Astrocyte of the spinal cord (primary cell): ENCODE measurements around the gene PRDM16.

ENCODE experiments used
- DNase-seq: peaks from one replicate; pipeline ENCODE4 v3.0.0; 2011; ENCODE audit warnings: low read depth, low spot score
- H3K4me3 ChIP-seq: 2 replicates; pipeline ENCODE4 v1.5.1; 2011; ENCODE audit warnings: low read depth, mild to moderate bottlenecking, low read length, moderate library complexity
- in situ Hi-C: cut with HindIII; loops from 2 replicates; pipeline ENCODE4 v1.10.0; 2017; ENCODE audit warnings: low sequenced_read_pairs
- TF ChIP-seq, protein P1 (sequence below): IDR thresholded peaks from 2 replicates; pipeline ENCODE4 v1.5.1; 2012; ENCODE audit warnings: low read depth, mild to moderate bottlenecking, low read length, inconsistent platforms

PRDM16 gene

DNA sequence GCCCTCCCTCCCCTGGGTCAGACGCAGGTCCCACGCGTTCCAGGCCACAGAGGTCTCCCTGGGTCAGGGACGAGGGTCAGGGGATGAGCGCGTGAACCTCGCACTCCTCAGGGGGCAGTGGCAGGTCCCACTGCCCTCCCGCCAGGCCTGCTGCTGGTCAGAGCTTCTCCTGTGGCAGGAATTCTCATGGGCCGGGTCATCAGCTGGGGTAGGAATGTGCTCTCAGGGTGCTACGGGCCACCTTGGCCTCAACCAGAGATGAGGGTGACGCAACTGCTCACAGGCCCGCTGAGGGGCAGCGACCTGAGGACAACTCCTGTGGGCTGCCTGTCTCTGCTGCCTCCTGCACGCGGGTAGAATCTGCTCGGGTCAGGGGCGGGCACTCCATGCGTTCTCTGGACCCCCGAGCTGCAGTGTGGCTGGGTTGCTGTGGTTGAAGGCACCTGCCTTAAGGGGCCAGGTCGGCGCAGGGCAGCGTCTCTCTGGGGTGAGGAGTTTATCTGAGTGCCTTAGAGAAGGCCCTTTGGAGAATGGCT, 128.8 kb downstream of the PRDM16 start:
- in situ Hi-C loops, result no loop called here
- no peak for DNase-seq
- no peak overlapping the region for H3K4me3 ChIP-seq
- TF ChIP-seq, protein P1, sequence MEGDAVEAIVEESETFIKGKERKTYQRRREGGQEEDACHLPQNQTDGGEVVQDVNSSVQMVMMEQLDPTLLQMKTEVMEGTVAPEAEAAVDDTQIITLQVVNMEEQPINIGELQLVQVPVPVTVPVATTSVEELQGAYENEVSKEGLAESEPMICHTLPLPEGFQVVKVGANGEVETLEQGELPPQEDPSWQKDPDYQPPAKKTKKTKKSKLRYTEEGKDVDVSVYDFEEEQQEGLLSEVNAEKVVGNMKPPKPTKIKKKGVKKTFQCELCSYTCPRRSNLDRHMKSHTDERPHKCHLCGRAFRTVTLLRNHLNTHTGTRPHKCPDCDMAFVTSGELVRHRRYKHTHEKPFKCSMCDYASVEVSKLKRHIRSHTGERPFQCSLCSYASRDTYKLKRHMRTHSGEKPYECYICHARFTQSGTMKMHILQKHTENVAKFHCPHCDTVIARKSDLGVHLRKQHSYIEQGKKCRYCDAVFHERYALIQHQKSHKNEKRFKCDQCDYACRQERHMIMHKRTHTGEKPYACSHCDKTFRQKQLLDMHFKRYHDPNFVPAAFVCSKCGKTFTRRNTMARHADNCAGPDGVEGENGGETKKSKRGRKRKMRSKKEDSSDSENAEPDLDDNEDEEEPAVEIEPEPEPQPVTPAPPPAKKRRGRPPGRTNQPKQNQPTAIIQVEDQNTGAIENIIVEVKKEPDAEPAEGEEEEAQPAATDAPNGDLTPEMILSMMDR, result no peak

DNA sequence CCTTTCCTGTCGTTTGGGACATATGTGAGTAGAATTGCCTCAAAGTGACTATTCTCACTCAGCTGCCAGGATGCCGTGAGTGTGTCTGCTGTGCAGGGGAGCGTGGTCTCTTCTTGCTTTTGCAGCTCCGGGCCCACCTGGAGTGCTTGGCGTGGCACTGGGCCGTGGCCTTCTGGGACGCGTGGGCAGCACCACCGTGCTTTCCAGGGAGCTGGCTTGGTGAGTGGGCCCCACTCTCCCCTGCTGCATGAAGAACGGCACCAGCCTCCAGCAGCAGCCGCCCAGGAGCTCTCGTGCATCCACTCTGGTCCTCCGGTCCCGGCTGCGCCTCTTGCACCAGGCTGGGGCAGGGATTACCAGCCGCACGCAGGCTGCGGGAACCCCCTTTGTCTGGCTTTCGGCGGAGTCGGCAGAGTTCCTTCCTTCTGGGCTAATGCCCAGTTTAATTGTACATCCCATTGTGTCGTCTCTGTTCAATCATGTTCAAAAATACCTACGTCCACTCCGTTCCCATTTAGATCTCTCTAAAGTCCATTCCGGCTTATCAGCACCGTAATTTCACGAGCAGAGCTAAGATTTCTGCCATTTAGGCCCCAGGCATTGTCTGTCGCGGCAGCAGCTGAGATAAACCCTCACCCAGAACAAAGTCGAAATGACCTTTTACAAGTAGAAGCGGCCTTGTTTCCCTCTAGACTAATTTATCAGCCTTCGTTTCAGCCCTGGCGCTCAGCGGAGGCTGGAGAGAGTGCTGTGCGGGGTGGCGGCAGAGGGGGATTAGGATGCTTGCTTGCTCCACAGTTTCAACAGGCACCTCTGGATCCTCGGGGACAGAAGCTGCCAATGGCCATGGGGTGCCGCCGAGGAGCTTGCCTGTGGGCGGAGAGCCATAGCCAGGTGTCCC, 129.6 kb downstream of the PRDM16 start:
- TF ChIP-seq, protein P1, result no peak
- DNase-seq, result no peak
- in situ Hi-C loops, result no loop called here
- H3K4me3 ChIP-seq, result no peak overlapping the region

DNA sequence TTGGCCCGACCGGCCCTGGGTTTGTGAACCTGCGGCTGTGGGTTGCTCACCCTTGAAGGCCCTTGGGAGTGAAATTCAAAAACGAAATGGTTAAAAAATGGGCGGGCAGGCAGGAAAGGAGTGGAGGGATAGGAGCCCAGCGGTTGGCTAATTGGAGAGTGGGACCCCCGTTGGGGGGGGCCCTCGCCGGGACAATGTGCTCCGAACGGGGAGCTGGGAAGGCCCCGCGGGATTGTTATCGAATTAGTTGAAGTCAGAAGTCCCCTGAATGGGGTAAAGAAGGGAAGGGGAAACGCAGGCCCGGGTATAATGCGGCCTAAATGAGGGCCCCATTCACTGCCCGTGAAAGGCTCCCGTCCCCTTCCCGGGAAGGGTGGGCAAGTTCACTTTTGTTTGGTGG, 135.7 kb downstream of the PRDM16 start:
- in situ Hi-C loops, result no loop called here

DNA sequence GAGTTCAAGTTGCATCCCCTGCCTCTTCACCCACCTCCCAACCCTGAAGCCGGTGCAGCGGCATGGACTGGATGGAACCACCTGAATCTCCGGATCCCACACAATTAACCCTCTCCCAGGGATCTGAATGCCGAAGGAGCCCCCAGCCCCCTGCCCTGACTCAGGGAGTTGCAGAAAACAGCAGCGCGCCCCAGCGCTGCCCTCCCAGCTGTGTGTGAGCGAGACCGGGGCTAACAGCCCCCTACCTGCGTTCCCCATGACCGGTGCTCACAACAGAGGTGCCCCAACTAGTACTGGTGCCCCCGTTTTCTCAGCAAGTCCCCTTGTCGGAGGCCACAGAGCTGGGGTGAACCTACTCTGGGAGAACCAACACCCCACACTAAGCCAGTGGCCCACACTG, 136.8 kb downstream of the PRDM16 start:
- DNase-seq, result no peak
- H3K4me3 ChIP-seq, result no peak overlapping the region
- TF ChIP-seq, protein P1, result no peak
- in situ Hi-C loops, result no loop called here

More for the DNA sequence above, 135.7 kb downstream of the PRDM16 start:
- H3K4me3 ChIP-seq, result no peak overlapping the region
- TF ChIP-seq, protein P1, result no peak
- DNase-seq, result no peak

DNA sequence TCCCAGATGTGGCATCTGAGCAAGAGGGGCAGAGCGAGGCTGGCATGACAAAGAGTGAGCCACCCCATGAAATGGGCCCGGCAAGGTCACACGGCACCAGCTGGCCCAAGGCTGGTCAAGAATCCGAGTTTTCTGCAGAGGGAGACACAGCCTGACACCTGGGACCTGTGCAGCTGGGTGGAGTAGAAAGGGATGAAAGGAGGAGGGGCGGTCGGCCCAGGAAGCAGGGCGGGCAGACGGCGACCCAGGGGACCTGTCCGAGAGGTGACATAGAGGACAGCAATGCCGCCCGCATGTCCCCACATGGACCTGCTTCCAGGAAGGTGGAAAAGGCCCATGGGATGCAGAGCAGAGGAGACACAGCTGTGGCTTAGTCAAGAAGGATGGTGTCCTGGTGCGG, 137.7 kb downstream of the PRDM16 start:
- in situ Hi-C loops, result no loop called here
- TF ChIP-seq, protein P1, result no peak
- no peak for DNase-seq
- H3K4me3 ChIP-seq, result no peak overlapping the region

DNA sequence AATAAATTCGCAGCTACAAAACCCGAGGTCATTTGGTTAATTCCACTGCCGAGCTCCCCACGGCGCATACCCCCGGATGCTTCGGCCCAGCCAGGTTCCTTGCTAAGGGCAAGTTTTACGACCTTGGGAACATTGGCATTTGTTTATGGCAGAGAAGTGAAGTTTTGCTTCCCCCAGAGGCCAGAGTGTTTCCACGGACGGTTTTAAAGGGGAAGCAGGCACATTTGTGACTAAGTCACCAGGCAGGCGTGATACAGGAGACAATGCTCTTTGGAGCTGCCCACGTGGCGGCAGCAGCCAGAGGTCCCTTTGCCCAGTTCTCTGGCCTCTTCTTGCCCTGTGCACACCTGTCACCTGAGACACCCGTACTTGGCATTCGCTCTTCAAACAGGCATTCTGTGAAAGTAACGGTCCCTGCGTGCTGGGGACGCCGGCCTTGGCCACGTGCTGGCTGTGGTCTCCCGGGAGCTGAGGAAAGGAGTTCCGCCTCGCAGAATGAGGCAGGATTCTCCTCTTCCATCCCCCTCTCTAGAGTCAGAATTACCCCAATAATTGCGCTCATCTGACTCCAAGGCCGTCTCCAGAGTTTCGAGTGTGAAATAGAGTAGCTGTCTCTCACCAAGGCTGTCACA, 138.3 kb downstream of the PRDM16 start:
- DNase-seq, result no peak
- in situ Hi-C loops, result no loop called here
- H3K4me3 ChIP-seq, result no peak overlapping the region

More for the DNA sequence above, 138.3 kb downstream of the PRDM16 start:
- TF ChIP-seq, protein P1, result no peak
